HG03575 (cell line): ENCODE results near the gene MARCHF2.
"Not testable (repeated sequence)": the region's sequence is repeated elsewhere in the genome, so short reads cannot be mapped to it uniquely, and the experiment has no call there.

Experiments used
- ATAC-seq: cut with Tn5 transposase; IDR thresholded peaks from one replicate; pipeline ENCODE4 v1.9.1; 2021; ENCODE audit not compliant: unreplicated experiment, insufficient number of reproducible peaks, low FRiP score; ENCODE audit errors: extremely low read depth

The MARCHF2 gene

GRCh38 chr19:8386419-8386818, 26.7 kb upstream of the MARCHF2 start:
- ATAC-seq, result not testable (repeated sequence)

- no peak for ATAC-seq
These were observed 26.1 kb upstream of the MARCHF2 start for GRCh38 chr19:8386990-8387389.

- no peak for ATAC-seq
These were observed 25.2 kb upstream of the MARCHF2 start for GRCh38 chr19:8387688-8388611.

GRCh38 chr19:8388612-8388958, 24.5 kb upstream of the MARCHF2 start:
- ATAC-seq, result no peak

GRCh38 chr19:8389891-8390616, 23.1 kb upstream of the MARCHF2 start, which contains the start of gene RAB11B:
RAB11B (plus strand) TSS chr19:8390360; CDS start chr19:8390417, 57 bp downstream.
- ATAC-seq, result peak; percentile 72

- ATAC-seq, result no peak
These were observed 22.5 kb upstream of the MARCHF2 start for GRCh38 chr19:8390617-8390981.

- no peak for ATAC-seq
These were observed 21.7 kb upstream of the MARCHF2 start for GRCh38 chr19:8391198-8392016.

- no peak for ATAC-seq
These were observed 21.0 kb upstream of the MARCHF2 start for GRCh38 chr19:8392017-8392591.

- no peak for ATAC-seq
These were observed 19.8 kb upstream of the MARCHF2 start for GRCh38 chr19:8393192-8393870.

GRCh38 chr19:8393871-8394250, 19.2 kb upstream of the MARCHF2 start:
- no peak for ATAC-seq

- ATAC-seq, result no peak
These were observed 17.5 kb upstream of the MARCHF2 start for GRCh38 chr19:8395621-8396082.

GRCh38 chr19:8396185-8396562, 16.9 kb upstream of the MARCHF2 start:
- ATAC-seq, result no peak

- ATAC-seq, result no peak
These were observed 16.4 kb upstream of the MARCHF2 start for GRCh38 chr19:8396563-8397203.

- ATAC-seq, result no peak
These were observed 15.8 kb upstream of the MARCHF2 start for GRCh38 chr19:8397271-8397670.

- no peak for ATAC-seq
These were observed 15.3 kb upstream of the MARCHF2 start for GRCh38 chr19:8397746-8398310.

- no peak for ATAC-seq
These were observed 14.8 kb upstream of the MARCHF2 start for GRCh38 chr19:8398311-8398771.

GRCh38 chr19:8399681-8400188, 13.4 kb upstream of the MARCHF2 start:
- no peak for ATAC-seq
